HG03378 (cell line): ENCODE results near the gene RBM42.
"Not testable (repeated sequence)": the region's sequence is repeated elsewhere in the genome, so short reads cannot be mapped to it uniquely, and the experiment has no call there.

ENCODE experiments used
- ATAC-seq: cut with Tn5 transposase; IDR thresholded peaks from one replicate; pipeline ENCODE4 v1.9.1; 2021; ENCODE audit warnings: mild to moderate bottlenecking, moderate library complexity; ENCODE audit not compliant: unreplicated experiment

RBM42 gene, protein sequence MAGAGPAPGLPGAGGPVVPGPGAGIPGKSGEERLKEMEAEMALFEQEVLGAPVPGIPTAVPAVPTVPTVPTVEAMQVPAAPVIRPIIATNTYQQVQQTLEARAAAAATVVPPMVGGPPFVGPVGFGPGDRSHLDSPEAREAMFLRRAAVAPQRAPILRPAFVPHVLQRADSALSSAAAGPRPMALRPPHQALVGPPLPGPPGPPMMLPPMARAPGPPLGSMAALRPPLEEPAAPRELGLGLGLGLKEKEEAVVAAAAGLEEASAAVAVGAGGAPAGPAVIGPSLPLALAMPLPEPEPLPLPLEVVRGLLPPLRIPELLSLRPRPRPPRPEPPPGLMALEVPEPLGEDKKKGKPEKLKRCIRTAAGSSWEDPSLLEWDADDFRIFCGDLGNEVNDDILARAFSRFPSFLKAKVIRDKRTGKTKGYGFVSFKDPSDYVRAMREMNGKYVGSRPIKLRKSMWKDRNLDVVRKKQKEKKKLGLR

GRCh38 chr19:35628565-35629331, at the start of gene RBM42:
Gene RBM42 (plus strand): TSS chr19:35629036. CDS start chr19:35629154, 118 bp downstream.
- ATAC-seq: peak; percentile 91

GRCh38 chr19:35582760-35583159, 46.1 kb upstream of the RBM42 start:
- no peak for ATAC-seq

DNA sequence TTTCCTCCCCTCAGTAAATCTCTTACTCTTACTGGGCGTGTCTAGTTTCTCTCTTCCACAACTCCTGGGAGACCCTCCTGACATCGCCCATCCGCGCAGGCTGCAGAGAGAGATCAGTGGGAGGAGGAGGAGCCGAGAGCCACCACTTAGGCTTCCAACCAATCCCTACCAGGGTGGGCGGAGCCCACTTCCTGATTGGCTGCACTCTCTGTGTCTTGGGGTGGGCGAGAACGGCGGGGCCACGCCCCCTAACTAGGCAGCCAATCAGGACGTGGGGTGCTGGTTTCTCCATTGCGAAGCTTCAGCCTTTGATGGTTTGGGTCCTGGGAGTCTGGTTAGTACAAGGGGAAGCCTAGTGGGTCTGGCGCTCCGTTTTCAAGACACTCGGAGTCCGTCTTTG, 43.0 kb upstream of the RBM42 start, which contains the start of gene PMIS2:
PMIS2 (plus strand) TSS at position 326 of the 400 bp plus-strand sequence. CDS start 87 bp downstream, outside the sequence.
- no peak for ATAC-seq

DNA sequence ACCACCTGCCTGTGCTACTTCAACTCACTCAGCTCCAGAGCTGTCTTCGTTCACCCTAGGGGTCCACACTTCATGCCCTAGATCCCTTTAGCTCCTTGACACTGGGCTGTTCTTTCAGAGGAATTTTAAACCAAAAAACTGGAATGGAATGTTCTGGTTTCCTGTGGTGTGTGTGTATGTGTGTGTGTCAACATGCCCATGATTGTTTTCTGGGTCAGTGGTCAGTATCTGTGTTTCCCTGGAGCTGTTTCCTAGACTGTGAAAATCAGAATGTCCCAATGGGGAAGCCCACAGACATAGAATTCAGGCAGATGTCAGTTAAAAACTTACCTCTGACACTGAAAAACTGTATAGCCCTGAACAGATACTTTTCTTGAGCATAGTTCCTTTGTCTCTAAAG, 41.5 kb upstream of the RBM42 start:
- no peak for ATAC-seq

DNA sequence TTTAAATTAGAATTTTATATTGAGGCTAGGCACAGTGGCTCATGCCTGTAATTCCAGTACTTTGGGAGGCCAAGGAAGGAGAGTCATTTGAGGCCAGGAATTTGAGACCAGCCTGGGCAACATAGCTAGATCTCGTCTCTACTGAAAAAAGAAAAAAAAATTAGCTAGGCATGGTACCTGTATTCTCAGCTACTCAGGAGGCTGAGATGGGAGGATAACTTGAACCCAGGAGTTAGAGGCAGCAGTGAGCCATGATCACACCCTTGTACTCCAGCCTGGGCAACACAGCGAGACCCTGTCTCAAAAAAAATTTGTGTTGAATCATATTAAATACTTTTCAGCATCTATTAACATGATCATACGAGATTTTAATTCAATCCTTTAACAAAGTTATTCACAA, 38.0 kb upstream of the RBM42 start:
- no peak for ATAC-seq

- ATAC-seq: no peak
Observed at GRCh38 chr19:35592226-35592625, 36.6 kb upstream of the RBM42 start.

GRCh38 chr19:35595026-35595425, 33.8 kb upstream of the RBM42 start:
- ATAC-seq: not testable (repeated sequence)

GRCh38 chr19:35595928-35596327, 32.9 kb upstream of the RBM42 start:
- ATAC-seq: no peak

DNA sequence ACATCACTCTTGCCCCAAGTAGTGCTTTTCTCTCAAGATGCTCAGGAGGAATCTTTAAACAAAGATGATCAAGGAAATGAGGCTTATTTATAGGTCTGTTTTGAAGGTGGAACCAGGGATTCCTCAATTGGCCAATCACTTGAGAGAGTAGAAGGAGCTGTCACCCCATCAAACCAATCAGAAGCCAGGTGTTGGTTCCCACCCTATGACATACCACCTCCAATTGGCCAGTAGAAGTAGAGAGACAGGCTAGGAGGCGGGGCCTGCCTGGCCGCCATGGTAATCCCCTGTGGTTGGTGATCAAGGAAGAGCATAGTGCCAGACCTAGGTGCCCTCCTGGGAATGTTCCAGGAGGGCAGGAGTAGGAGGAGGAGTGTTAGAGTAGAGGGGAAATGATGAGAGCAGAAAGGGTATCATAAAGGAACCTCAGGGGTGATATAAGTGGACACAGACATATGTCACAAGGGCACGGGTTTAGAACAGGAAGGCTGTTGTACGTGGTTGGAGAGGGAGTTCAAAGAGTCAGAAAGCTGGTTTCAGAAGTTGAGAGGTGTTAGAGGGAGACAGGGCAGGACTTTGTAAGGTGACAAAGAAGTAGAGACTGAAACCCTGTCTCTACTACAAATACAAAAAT, 32.4 kb upstream of the RBM42 start:
- ATAC-seq: peak; percentile 62

DNA sequence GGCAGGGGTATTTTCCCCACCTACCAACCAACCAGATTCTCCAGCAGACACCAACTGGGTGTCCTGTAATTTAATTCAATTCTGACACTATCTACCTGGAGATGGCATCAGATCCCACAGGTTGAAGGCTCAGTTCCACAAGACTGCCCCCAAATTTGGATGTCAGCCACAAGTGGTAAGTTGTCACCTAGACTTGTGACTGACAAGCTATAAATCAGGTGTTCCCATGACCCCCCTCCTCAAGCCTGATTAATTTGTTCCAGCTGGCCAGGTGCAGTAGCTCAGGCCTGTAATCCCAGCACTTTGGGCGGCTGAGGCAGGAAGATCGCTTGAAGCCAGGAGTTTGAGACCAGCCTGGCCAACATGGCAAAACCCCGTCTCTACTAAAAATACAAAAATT, 26.9 kb upstream of the RBM42 start:
- ATAC-seq: no peak

DNA sequence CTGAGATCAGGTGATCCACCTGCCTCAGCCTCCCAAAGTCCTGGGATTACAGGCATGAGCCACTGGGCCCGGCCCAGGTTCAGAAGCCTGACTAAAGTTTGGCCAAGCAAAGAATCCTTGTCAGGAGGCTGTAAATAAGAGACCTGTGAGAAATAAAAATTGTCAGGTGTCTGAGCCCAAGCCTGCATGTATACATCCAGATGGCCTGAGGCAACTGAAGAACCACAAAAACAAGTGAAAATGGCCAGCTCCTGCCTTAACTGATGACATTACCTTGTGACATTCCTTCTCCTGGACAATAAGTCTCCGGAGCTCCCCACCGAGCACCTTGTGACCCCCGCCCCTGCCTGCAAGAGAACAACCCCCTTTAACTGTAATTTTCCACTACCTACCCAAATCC, 24.4 kb upstream of the RBM42 start:
- not testable (repeated sequence) for ATAC-seq

- ATAC-seq: not testable (repeated sequence)
Observed at GRCh38 chr19:35607170-35607569, 21.7 kb upstream of the RBM42 start.

DNA sequence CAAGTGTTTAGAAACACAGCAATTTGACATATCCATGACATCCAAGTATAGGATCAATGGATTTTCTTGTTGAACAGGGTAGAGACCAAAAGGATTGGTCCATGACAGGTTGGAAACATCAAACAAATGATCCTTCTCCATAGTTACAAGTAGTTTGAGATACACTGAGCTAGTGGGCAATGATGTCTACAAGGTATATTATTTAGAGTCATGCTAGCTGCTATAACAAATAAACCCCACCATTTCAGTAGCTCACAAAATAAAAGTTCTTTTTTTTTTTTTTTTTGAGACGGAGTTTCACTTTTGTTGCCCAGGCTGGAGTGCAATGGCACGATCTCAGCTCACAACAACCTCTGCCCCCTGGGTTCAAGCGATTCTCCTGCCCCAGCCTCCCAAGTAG, 21.2 kb upstream of the RBM42 start:
- no peak for ATAC-seq

DNA sequence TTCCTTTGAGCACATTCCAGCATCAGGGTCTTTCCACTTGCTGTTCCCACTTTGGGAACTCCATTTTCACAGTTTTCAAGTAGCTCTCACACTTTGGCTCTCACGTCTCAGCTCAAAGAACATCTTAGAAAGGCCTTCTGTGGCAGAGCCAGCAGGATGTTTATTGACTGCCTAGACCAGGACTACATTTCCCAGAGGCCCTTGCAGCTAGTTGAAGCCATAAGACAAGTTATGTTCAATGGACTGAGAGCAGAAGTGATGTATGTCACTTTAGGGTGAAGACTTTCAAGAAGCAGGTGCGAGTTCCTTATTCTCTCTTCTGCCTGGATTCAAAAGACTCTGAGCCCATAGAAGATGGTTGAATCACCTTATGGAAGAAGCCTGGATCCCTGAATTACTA, 20.6 kb upstream of the RBM42 start:
- ATAC-seq: no peak

DNA sequence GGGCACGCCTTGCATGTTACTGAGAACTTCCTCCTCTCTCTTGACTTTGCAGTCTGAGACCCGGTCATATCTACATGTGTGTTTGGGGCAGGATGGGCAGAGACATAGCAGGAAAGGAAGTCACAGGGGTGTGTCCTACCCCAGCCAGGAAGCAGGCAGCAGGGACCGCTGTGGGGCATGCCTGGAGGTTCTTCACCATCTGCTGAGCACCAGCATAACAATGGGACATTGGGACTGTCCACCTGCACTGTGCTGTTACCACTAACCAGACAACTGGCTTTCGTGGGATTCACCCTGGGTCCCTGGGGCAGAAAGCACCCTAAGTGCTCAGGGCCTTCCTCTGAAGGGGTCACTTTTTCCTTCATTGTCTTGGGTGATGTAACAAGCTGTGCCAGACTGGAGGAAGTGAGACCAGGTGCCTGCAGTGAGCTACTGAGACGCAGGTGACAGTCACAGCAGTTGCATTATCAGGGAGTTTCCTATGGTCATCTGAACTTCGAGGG, 18.9 kb upstream of the RBM42 start:
- no peak for ATAC-seq

- ATAC-seq: no peak
Observed at GRCh38 chr19:35612224-35612558, 16.6 kb upstream of the RBM42 start.

DNA sequence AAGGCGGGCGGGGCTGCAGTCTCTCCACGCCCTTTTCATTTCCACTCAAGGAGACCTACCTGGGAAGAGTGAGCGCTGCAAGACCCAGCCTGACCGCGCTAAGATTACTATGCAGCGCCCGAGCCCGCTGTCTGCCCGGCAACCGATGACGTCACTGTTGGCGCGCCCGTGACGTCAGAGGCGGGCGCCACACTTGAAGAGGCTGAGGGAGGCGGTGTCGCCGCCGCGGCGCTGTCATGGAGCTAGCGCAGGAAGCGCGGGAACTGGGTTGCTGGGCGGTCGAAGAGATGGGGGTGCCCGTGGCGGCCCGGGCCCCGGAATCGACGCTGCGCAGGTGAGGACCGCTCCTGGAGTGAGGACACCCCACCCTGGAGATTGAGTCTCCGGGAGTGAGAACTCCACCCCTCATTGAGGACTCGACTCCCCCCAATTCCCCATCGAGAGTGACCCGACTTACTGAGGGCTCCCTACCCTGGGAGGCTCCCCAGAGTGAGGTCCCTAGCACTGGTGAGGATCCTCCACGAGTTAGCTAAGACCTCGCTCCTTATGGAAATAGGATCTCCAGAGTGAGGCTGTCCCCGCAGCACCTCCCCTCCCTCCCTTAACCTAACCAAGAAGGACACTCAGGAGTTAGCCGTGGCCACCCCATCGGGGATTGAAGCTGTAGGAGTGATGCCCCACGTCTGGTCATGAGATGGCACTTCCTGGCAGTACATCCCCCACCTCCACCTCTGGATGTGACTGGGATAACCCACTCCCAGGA, 16.1 kb upstream of the RBM42 start, which contains the start of gene HAUS5:
HAUS5 (plus strand) TSS at position 177 of the 763 bp plus-strand sequence; CDS start at position 237, 60 bp downstream.
- ATAC-seq: peak; percentile 65

GRCh38 chr19:35613574-35613973, 15.3 kb upstream of the RBM42 start:
- no peak for ATAC-seq

DNA sequence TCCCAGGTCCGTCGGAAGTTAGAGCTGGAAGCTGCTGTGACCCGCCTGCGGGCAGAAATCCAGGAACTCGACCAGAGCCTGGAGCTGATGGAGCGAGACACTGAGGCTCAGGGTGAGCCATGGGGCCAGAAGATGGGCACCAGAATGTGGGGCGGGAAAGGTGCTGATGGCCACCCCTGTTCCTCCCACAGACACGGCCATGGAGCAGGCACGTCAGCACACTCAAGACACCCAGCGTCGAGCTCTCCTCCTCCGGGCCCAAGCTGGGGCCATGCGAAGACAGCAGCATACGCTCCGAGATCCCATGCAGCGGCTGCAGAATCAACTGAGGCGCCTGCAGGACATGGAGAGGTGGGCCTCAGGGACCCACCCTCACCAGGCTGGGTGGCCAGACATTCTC, 13.8 kb upstream of the RBM42 start:
- no peak for ATAC-seq

DNA sequence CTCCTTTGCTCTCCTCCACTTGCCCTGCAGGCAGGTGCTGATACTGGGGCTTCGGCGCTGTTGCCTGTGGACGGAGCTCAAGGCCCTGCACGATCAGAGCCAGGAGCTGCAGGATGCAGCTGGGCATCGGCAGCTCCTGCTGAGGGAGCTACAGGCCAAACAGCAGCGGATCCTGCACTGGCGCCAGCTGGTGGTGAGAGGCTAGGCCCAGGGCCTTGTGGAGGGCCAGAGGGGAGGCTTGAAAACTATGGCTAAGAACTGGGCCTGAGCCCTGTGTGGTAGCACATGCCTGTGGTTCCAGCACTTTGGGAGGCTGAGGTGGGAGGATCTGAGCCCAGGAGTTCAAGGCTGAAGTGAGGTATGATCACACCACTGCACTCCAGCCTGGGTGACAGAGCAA, 10.0 kb upstream of the RBM42 start:
- no peak for ATAC-seq
